IMR-90 (cell line): Measurements from ENCODE around the gene TNFRSF1A. TPM values are rescaled to one million over a fixed set of nuclear protein-coding genes. Genes with fewer than 3 reads are reported as not detected.

Experiments
- ATAC-seq: fragments of 200-7000 bp; cut with Tn5 transposase; 2 replicates; pipeline ENCODE4 v1.9.1; 2020; ENCODE audit warnings: low read depth, mild to moderate bottlenecking, moderate library complexity
- BruUV-seq: library from RNA; stranded (reverse); fragments of 400-500 nt; replicated peaks from 2 replicates; lab custom pipeline; 2021; lab: Mats Ljungman, UMichigan
- CTCF ChIA-PET: fragments of 300-600 bp; formaldehyde crosslinking; extraction: SDS; loops from one replicate; lab custom pipeline; 2021; ENCODE audit warnings: antibody characterized with exemption; lab: Yijun Ruan, JAX
- POLR2A ChIA-PET: fragments of 300-600 bp; sonication (Branson Sonifier 250); formaldehyde crosslinking; loops from one replicate; lab custom pipeline; 2022; ENCODE audit warnings: antibody characterized with exemption; ENCODE audit not compliant: unreplicated experiment; lab: Charles Lee
- DNase-seq: peaks from one replicate; pipeline ENCODE4 v3.0.0; 2013
- H2AFZ ChIP-seq: replicated peaks from 2 replicates; pipeline ENCODE3; 2013; ENCODE audit warnings: low read length, mild to moderate bottlenecking; ENCODE audit not compliant: poor library complexity
- H2AK5ac ChIP-seq: 2 replicates; pipeline ENCODE4 v1.6.1; 2013; ENCODE audit warnings: low read depth, low read length, inconsistent platforms
- H2AK9ac ChIP-seq: replicated peaks from 2 replicates; pipeline ENCODE3; 2013; ENCODE audit warnings: mild to moderate bottlenecking, low read depth, low read length, moderate library complexity; ENCODE audit not compliant: poor library complexity
- H2BK120ac ChIP-seq: 2 replicates; pipeline ENCODE4 v1.6.1; 2013; ENCODE audit warnings: low read depth, low read length, inconsistent platforms
- H2BK15ac ChIP-seq: 3 replicates; pipeline ENCODE4 v1.6.1; 2013; ENCODE audit warnings: low read depth, low read length, inconsistent platforms
- H2BK20ac ChIP-seq: 2 replicates; pipeline ENCODE4 v1.6.1; 2013; ENCODE audit warnings: low read depth, mild to moderate bottlenecking, inconsistent platforms, low read length, moderate library complexity
- H2BK5ac ChIP-seq: 2 replicates; pipeline ENCODE4 v1.6.1; 2013; ENCODE audit warnings: mild to moderate bottlenecking, low read depth, low read length, inconsistent platforms; ENCODE audit not compliant: poor library complexity, severe bottlenecking
- H3K14ac ChIP-seq: replicated peaks from 2 replicates; pipeline ENCODE4 v1.6.1; 2013; ENCODE audit warnings: low read depth, low read length, inconsistent platforms
- H3K18ac ChIP-seq: 2 replicates; pipeline ENCODE4 v1.6.1; 2013; ENCODE audit warnings: low read depth, low read length, control low read depth
- H3K23ac ChIP-seq: 2 replicates; pipeline ENCODE4 v1.6.1; 2013; ENCODE audit warnings: low read depth, low read length, inconsistent platforms
- H3K27ac ChIP-seq: 2 replicates; pipeline ENCODE4 v1.5.1; 2013; ENCODE audit warnings: mild to moderate bottlenecking, control low read depth, low read length; ENCODE audit not compliant: insufficient read depth
- H3K27me3 ChIP-seq: 2 replicates; pipeline ENCODE4 v1.6.1; 2013; ENCODE audit warnings: low read length; ENCODE audit not compliant: control insufficient read depth, insufficient read depth
- H3K36me3 ChIP-seq: 2 replicates; pipeline ENCODE4 v1.6.1; 2013; ENCODE audit warnings: low read length, mixed read lengths; ENCODE audit not compliant: control insufficient read depth, insufficient read depth
- H3K4ac ChIP-seq: 2 replicates; pipeline ENCODE4 v1.6.1; 2013; ENCODE audit warnings: low read depth, low read length, inconsistent platforms
- H3K4me1 ChIP-seq: 2 replicates; pipeline ENCODE4 v1.6.1; 2013; ENCODE audit warnings: low read length, mixed read lengths; ENCODE audit not compliant: control insufficient read depth, insufficient read depth
- H3K4me2 ChIP-seq: 2 replicates; pipeline ENCODE4 v1.6.1; 2013; ENCODE audit warnings: low read depth, mild to moderate bottlenecking, control low read depth, low read length, moderate library complexity
- H3K4me3 ChIP-seq: 2 replicates; pipeline ENCODE4 v1.5.1; 2013; ENCODE audit warnings: low read depth, mild to moderate bottlenecking, control low read depth, low read length, moderate library complexity; ENCODE audit not compliant: insufficient read depth
- H3K56ac ChIP-seq: 2 replicates; pipeline ENCODE4 v1.6.1; 2013; ENCODE audit warnings: low read length, inconsistent platforms; ENCODE audit not compliant: insufficient read depth; ENCODE audit errors: extremely low read depth
- H3K79me1 ChIP-seq, 2 experiments: 2 replicates each; pipeline ENCODE4 v1.6.1; 2013; ENCODE audit warnings: low read length in 2 of 2, inconsistent platforms in 1 of 2, low read depth in 1 of 2
- H3K9ac ChIP-seq: 2 replicates; pipeline ENCODE4 v1.6.1; 2013; ENCODE audit warnings: low read depth, low read length, control low read depth
- H3K9me1 ChIP-seq: 2 replicates; pipeline ENCODE4 v1.6.1; 2013; ENCODE audit warnings: low read length, inconsistent platforms; ENCODE audit not compliant: insufficient read depth
- H3K9me3 ChIP-seq: 2 replicates; pipeline ENCODE4 v1.6.1; 2013; ENCODE audit warnings: low read length; ENCODE audit not compliant: control insufficient read depth, insufficient read depth
- H4K20me1 ChIP-seq: 2 replicates; pipeline ENCODE4 v1.6.1; 2013; ENCODE audit warnings: low read length, inconsistent platforms; ENCODE audit not compliant: insufficient read depth
- H4K5ac ChIP-seq: 2 replicates; pipeline ENCODE4 v1.6.1; 2013; ENCODE audit warnings: mild to moderate bottlenecking, low read depth, low read length, control low read depth
- H4K8ac ChIP-seq, 2 experiments: 2 replicates each; pipeline ENCODE4 v1.6.1; 2013; ENCODE audit warnings: low read depth in 2 of 2, low read length in 2 of 2, control low read depth in 1 of 2, inconsistent platforms in 1 of 2
- H4K91ac ChIP-seq: 2 replicates; pipeline ENCODE4 v1.6.1; 2013; ENCODE audit warnings: low read depth, low read length, inconsistent platforms; ENCODE audit not compliant: insufficient read depth
- MXI1 ChIP-seq: IDR thresholded peaks from 2 replicates; pipeline ENCODE4 v1.6.1; 2012; ENCODE audit warnings: low read depth, mild to moderate bottlenecking, low read length, moderate library complexity, borderline replicate concordance
- RFX5 ChIP-seq: IDR thresholded peaks from 2 replicates; pipeline ENCODE4 v1.8.0; 2012; ENCODE audit warnings: low read depth, mild to moderate bottlenecking, low read length, moderate library complexity
- WGBS, 2 experiments: methylation state at CpG; one replicate each; pipeline versions ENCODE4 v1.1.5 to v1.1.7; 2013; ENCODE audit warnings: missing lambda C conversion rate in 2 of 2; ENCODE audit not compliant: insufficient read length in 1 of 2; ENCODE audit errors: extremely low coverage in 2 of 2; 5-methylcytosine and 5-hydroxymethylcytosine counted together
- dilution Hi-C: fragments of 300-500 bp; cut with HindIII; formaldehyde crosslinking; loops from one replicate; pipeline ENCODE4 v1.14.3; 2018; ENCODE audit warnings: low sequenced_read_pairs; ENCODE audit not compliant: unreplicated experiment
- in situ Hi-C: fragments of 300-500 bp; cut with MboI; formaldehyde crosslinking; loops from 3 replicates; pipeline ENCODE4 v1.14.3; 2019; ENCODE audit warnings: low sequenced_read_pairs, inconsistent platforms, mixed read lengths
- intact Hi-C: fragments of 100-400 bp; cut with micrococcal nuclease; formaldehyde crosslinking; loops from 2 replicates; pipeline ENCODE4 v1.10.0; 2022
- polyA plus RNA-seq, 3 experiments: library from polyadenylated mRNA; depleted of rRNA; stranded (reverse); fragments of >200 nt; gene quantifications; 2 replicates each; pipeline ENCODE4 v1.2.3, GENCODE V29; 2012; ENCODE audit warnings: low replicate concordance in 1 of 3
- total RNA-seq: library from RNA; depleted of rRNA; stranded (reverse); fragments of >200 nt; gene quantifications from 2 replicates; pipeline ENCODE4 v1.2.3, GENCODE V29; 2012
- TF ChIP-seq, protein P1 (sequence below): fragments of 150-350 bp; IDR thresholded peaks from 2 replicates; pipeline ENCODE4 v1.6.1; 2017; ENCODE audit warnings: mild to moderate bottlenecking, antibody characterized with exemption, low read length, low read depth

TNFRSF1A gene
- total and polyA plus RNA-seq, 2 of the 4 experiments (the other 2 are of a cell fraction): 79.6 to 136 TPM

DNA sequence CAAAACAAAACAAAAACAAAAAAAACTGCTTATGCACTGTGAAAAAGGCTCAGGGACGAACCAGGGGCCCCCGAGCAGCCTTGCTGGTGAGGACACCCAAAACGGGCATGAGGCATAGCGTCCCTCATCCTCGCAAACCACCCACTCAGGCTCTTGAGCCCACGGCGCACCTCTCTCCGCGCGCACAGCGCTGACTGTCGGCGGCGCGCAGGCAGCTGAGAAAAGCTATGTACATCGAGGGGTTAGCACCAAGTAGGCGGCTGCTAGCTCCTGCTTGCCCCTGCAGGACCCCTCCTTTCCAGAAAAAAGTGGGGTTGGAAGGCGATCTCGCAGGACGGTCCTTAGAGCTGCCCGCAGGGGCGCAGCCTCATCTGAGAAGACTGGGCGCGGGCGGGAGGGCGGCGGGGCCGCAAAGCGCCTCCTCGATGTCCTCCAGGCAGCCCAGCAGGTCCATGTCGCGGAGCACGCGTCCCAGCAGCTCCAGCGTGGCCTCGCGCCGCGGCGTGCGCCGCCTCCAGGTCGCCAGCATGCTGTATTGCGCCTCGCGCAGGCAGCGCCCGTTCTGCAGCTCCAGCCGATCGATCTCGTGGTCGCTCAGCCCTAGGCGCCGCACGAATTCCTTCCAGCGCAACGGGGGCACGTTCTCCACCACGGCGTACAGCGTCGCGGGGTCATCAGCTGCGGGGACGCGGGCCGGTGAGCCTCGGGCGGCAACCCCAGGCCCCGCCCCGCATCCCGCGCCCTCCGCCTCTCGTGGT lies 12.8 kb downstream of the TNFRSF1A start:
- peaks cover 34 to 92% of the 10 kb centered on the region in 2 experiments for H3K79me1 ChIP-seq
- TF ChIP-seq RFX5 (no peak), MXI1 (no peak)
- TF ChIP-seq, protein P1, sequence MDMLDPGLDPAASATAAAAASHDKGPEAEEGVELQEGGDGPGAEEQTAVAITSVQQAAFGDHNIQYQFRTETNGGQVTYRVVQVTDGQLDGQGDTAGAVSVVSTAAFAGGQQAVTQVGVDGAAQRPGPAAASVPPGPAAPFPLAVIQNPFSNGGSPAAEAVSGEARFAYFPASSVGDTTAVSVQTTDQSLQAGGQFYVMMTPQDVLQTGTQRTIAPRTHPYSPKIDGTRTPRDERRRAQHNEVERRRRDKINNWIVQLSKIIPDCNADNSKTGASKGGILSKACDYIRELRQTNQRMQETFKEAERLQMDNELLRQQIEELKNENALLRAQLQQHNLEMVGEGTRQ: no peak
- H3K56ac ChIP-seq: no peak overlapping the region
- peaks cover 48% of the 10 kb centered on the region for H4K20me1 ChIP-seq
- H2BK5ac ChIP-seq: no peak overlapping the region
- no peak overlapping the region for H3K4me2 ChIP-seq
- no peak overlapping the region for H2BK20ac ChIP-seq
- in situ Hi-C loops (loop anchor here (5.0 kb wide), 1 partner anchor 133 kb away; no protein-coding TSS in a partner anchor), intact Hi-C loops (no loop called here), dilution Hi-C loops (no loop called here)
- H3K36me3 ChIP-seq: peaks cover 77% of the 10 kb centered on the region
- 82% methylated on average over 39 of the region's 75 CpGs; no CpG with 5 or more reads in 1 of the 2 experiments for WGBS, 2 experiments
- no peak overlapping the region for H2BK15ac ChIP-seq
- H3K4ac ChIP-seq: no peak overlapping the region
- H2AFZ ChIP-seq: no peak overlapping the region
- BruUV-seq: TSS peak; percentile 58
- no peaks in the 10 kb centered on the region for H3K9me3 ChIP-seq
- H3K4me3 ChIP-seq: no peak overlapping the region
- ChIA-PET POLR2A (no interaction called here), CTCF (no interaction called here)
- no peak overlapping the region for H3K18ac ChIP-seq
- H2AK9ac ChIP-seq: no peak overlapping the region
- H3K27ac ChIP-seq: no peak overlapping the region
- DNase-seq (no peak), ATAC-seq (no peak)
- H4K91ac ChIP-seq: no peak overlapping the region
- H2AK5ac ChIP-seq: no peak overlapping the region
- H3K9me1 ChIP-seq: peaks cover 23% of the 10 kb centered on the region
- no peak overlapping the region for H3K9ac ChIP-seq
- H3K14ac ChIP-seq: no peak overlapping the region
- H3K4me1 ChIP-seq: peaks cover 37% of the 10 kb centered on the region
- no peak overlapping the region for H2BK120ac ChIP-seq
- no peak overlapping the region for H3K23ac ChIP-seq
- H4K5ac ChIP-seq: no peak overlapping the region
- H3K27me3 ChIP-seq: no peaks in the 10 kb centered on the region
- H4K8ac ChIP-seq: no peak overlapping the region
